Measurements from ENCODE around the gene CCNG2.
A peak's percentile ranks its signal among the peaks of the same experiment; 100 is the strongest.

CCNG2 gene

GRCh38 chr4:77179519-77179918, 22.5 kb downstream of the CCNG2 start:
- DNase-seq: no peak

DNA sequence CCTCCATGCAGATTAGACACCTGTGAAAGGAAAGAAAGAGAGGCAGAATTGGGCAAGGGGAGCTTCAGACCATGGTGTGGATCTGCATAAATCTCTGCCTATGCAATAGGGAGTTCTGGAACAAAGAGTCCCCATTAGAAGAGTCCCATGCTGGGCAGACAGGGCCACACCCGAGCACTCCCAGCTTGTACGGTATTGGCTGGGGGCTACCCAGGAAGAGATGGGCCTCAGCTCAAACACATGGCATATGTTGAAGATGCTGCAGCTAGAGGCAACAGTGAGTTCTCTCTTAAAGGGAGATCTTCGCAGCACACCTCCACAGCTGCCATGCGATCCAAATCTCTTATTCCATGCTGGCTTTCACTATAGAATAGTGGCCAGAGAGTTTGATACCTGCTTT, 24.7 kb downstream of the CCNG2 start:
- no peak for DNase-seq

DNA sequence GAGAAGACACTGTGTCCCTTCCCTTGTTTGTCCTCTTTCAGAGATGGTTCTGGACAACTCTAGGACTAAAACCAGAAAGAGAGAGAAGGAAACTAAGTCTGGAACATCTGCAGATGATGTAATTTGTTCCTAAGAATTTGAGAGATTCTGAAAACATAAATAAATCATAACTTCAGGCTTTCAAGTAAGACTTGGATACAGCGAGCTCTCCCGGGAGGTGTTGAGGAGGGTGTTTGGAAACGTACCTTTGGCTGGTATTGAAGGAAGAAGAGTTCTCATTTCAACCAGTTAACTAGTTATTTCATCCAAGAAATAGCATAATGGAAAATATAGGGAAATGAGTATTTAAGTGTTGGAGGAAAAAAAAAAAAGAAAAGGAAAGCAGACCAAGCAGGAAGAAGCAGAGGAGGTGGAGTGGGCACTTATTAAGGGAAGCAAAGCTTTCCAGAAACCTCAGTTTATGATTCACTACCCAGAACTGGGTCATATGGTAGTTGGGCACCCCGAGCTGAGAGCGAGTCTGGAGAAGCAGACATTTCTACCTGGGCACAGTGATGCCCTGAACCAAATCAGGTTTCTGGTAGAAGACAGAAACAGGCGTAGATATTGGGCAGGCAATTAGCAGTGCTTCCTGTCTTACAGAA, 26.9 kb downstream of the CCNG2 start:
- DNase-seq: peak; percentile 46

- DNase-seq: peak; percentile 34 to 41
Observed at GRCh38 chr4:77184974-77185373, 28.0 kb downstream of the CCNG2 start.

DNA sequence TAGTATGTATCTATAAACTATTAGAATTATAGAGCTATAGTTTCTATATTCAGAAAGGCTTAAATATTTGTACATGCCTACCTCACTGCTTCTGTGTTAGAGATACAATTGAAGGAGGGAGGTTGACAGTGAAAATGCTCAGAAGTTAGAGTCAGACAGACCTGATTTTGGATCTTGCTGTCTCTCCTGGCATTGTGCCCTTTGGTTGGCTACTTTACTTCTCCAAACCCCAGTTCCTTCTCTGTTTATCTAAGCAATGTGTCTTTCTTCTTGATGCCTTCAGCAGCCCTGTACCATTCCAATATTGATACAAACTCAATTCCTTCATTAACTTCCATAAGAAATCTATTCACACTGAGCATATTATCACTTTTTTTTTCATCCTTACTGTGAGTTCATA, 28.7 kb downstream of the CCNG2 start:
- no peak for DNase-seq

DNA sequence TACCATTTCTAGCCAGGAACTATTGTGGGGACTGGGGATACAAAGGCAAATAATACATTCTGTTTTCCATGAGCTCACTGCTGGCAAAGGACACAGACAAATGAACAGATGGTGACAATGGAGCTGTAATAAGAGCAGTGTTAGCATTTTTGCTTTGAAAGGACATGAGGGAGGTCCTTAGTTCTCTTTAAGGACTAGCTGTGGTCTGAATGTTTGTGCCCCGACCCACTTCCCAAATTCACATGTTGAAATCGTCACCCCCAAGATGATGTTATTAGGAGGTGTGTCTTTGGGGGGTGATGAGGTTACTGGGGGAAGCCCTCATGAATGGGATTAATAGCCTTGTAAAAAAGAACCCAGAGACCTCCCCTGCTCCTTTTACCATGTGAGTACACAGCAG, 30.3 kb downstream of the CCNG2 start:
- no peak for DNase-seq

DNA sequence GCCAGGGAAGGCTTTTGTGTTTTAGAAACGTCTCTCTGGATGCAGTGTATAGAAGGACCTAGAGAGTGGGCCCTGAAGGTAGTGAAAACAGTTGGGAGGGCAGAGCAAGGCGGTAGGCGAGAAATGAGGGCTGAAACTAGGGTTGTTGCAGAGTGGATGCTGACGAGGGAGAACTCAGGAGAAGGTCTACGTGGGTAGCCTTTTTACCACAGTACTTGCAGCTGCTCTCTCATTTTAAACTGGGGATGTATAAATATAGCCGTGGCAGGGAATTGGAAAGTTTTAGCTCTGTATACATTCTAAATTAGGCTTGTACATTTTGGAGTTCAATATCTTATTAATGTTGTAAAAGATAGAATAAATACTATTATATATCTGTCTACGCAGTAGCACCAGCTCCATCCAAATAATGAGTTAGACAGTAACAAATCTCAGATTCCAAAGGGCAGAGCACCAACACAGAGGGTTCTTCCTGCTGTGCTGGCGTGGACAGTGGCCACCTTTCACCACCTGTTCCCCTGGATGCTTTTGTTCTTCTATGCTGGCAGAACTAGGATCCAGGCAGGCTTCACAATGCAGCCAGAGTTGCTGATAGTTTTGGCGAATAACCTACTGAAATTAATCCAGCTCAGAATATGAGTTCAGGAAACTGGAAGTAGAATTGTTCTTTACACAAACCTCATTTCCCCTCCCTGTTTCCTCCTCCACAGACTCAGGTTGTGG, 31.7 kb downstream of the CCNG2 start:
- DNase-seq: no peak

DNA sequence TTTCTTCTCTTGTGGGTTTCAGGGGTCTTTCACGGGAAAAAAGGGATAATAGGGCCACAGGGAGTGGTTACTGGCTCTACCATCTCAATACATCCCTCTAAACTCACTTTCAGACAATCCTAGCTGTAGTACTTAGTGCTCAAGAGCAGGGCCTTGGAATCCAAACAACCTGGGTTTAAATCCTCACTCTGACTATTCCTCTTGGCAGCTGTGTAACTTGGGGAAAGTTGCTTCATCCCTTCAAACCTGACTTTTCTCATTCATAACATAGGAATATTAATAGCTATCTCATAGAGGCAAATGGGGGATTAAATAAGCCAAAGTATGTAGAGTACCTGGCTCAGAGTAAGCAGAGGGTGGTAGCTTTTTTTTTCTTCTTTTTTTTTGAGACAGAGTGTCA, 32.4 kb downstream of the CCNG2 start:
- no peak for DNase-seq

DNA sequence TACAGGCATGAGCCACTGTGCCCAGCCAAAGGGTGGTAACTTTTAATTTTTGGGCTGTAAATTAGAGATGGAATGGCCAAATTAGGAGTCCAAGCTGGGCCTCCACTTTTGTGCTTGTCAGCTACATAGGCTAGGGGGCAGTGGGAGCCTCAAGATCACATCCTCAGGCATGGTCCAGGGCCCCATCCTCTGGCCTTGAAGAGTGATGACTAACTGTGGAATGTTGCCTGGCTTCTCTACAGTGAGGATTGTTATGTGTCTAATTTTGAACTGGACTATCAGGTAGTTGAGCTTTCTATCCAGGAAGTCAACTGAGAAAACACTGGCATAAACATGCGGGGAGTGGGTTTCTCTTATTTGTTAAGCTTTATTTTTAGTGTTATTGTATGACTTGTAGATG, 33.0 kb downstream of the CCNG2 start:
- no peak for DNase-seq

- DNase-seq: no peak
Observed at GRCh38 chr4:77193046-77193445, 36.0 kb downstream of the CCNG2 start.

DNA sequence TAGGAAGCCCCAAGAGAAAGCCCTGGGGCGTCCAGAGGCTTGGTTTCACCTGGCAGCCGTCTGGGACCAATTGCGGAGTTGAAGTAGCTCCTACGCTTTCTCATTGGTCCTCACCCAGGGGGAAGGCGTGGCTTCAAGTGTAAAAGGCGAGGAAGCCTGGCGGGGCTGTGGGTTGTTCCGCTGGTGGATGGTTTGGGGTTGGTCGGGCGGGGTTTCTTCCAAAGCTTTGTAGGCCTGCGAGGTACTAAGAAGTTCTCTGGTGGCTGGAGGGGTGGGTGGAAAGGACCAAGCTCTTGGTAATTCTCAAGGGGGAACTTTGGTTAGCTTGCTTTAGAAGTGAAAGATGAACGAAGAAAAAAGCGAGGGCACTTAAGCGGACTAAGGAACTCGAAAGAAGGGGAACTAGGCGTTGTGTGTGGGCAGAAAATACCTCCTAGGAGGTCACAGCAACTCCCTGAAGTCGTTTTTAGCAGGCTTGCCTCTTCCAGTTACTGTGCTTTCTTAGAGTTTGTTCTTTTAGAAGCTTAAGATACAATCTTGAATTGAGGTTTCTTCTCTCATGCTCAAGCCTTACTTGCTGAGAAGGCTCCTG, 36.6 kb downstream of the CCNG2 start:
- peak; percentile 77 to 80 for DNase-seq

GRCh38 chr4:77194366-77194765, 37.4 kb downstream of the CCNG2 start:
- no peak for DNase-seq

- no peak for DNase-seq
Observed at GRCh38 chr4:77194989-77195388, 38.0 kb downstream of the CCNG2 start.

- peak; percentile 66 to 79 for DNase-seq
Observed at GRCh38 chr4:77196866-77197265, 39.9 kb downstream of the CCNG2 start.

DNA sequence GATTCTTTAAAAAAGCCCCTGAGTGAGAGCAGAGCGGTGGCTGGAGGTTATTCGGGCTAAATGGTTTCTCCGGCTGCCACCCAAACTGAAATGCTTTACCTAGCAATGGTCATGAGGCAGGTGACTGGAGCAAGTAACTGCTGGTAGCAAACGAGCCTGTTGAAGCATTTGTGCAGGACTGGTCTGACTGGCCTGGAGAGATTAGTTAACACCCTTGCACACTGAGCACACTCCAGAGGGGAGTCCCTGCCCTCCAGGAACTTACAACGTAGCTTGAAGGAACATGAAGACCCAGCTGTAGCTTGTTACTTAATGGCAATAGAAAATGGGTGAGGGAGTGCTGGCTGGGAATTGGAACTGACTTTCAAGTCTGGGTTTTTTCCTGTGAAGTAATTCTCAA, 40.4 kb downstream of the CCNG2 start:
- no peak for DNase-seq

GRCh38 chr4:77197831-77198230, 40.8 kb downstream of the CCNG2 start:
- peak; percentile 51 to 70 for DNase-seq

- DNase-seq: no peak
Observed at GRCh38 chr4:77199276-77199675, 42.3 kb downstream of the CCNG2 start.

GRCh38 chr4:77199701-77200100, 42.7 kb downstream of the CCNG2 start:
- no peak for DNase-seq

DNA sequence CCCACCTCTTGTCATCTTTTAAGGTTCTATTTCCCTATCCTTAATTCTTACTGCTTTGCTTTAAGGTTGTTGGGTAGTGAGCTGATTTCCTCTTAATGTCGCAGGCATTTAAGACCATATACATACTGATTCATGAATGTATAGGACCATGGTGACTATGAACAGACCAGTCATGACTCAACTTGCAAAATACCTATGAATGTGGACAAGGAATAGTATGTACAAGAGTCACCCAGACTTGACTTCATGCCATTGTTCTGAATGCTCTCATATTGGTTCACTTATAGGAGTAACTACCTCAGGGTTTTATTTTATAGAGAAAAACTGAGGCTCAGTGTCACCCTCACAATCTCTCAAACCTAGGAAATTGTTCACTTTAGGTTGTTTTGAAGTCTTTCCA, 44.3 kb downstream of the CCNG2 start:
- DNase-seq: no peak

GRCh38 chr4:77201857-77202256, 44.9 kb downstream of the CCNG2 start:
- no peak for DNase-seq

GRCh38 chr4:77202491-77202890, 45.5 kb downstream of the CCNG2 start:
- DNase-seq: no peak

- peak; percentile 56 to 91 for DNase-seq
Observed at GRCh38 chr4:77203380-77204197, 46.6 kb downstream of the CCNG2 start.

GRCh38 chr4:77204621-77205020, 47.6 kb downstream of the CCNG2 start:
- DNase-seq: no peak

DNA sequence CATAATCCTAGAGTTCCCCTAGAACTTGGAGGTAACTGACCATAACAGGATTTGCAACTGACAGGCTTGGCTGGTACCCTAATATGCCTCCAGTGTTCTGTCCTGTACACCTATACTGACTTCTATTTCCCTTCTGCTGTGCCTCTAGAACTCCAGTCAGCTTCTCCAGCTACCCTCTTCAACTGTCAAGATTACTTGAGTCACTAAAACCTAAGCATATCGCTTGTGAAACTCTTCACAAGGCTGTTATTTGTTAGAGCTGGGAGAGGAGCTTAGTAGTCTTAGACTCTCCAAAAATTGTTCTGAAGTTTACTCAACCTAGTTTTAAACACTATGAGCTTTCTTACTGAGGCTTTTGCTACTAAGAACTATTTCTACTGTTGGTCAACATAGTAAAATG, 52.0 kb downstream of the CCNG2 start:
- no peak for DNase-seq

Measured in inflammatory macrophage treated with lipopolysaccharide for 1 hour (primary cell).